CD4-positive, alpha-beta T cell treated with Interleukin-17A for 4 hours (primary cell): Measurements from ENCODE around the gene SLC25A21.
"Not testable (repeated sequence)": the region's sequence is repeated elsewhere in the genome, so short reads cannot be mapped to it uniquely, and the experiment has no call there.

Source experiments
- DNase-seq: peaks from one replicate; pipeline ENCODE4 v3.0.0-alpha.2; 2020; ENCODE audit warnings: mixed read lengths

Gene SLC25A21

GRCh38 chr14:37185670-37186069, 13.3 kb upstream of the SLC25A21 start:
- no peak for DNase-seq

DNA sequence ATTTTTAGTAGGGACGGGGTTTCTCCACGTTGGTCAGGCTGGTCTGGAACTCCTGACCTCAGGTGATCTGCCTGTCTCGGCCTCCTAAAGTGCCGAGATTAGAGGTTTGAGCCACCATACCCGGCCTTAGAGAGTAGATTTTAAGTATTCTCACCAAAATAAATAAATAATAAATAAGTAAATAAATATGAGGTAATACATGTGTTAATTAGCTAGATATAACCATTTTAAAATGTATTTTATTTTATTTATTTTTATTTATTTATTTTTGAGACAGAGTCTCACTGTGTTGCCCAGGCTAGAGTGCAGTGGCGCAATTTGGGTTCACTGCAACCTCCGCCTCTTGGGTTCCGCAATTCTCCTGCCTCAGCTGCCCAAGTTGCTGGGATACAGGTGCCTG, 12.1 kb upstream of the SLC25A21 start:
- DNase-seq: not testable (repeated sequence)

- no peak for DNase-seq
Observed at GRCh38 chr14:37181441-37181840, 9.0 kb upstream of the SLC25A21 start.

- DNase-seq: not testable (repeated sequence)
Observed at GRCh38 chr14:37180886-37181285, 8.5 kb upstream of the SLC25A21 start.

GRCh38 chr14:37179896-37180502, 7.6 kb upstream of the SLC25A21 start:
- DNase-seq: no peak

GRCh38 chr14:37172936-37173614, 669 bp upstream of the SLC25A21 start:
- DNase-seq: no peak

GRCh38 chr14:37171678-37172023, 755 bp downstream of the SLC25A21 start:
- DNase-seq: no peak

DNA sequence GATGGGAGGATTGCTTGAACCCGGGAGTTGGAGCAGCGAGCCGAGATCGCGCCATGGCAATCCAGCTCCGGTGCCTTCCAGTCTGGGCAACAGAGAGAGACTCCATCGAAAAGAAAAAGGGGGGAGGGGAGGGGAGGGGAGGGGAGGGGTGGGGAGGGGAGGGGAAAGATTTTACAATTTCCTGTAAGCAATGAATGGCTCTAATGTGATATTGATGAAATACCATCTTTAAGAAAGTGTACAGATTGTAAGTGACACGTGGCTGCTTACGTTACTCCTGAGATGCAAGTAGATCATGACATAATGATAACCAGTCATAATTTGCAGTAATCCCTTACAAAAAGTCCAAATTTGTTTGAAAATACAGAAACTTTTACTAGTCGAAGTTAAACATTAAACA, 1.4 kb downstream of the SLC25A21 start:
- DNase-seq: no peak

- no peak for DNase-seq
Observed at GRCh38 chr14:37170237-37170636, 2.2 kb downstream of the SLC25A21 start.

- DNase-seq: no peak
Observed at GRCh38 chr14:37168721-37169120, 3.7 kb downstream of the SLC25A21 start.

- DNase-seq: no peak
Observed at GRCh38 chr14:37167151-37168047, 5.0 kb downstream of the SLC25A21 start.

DNA sequence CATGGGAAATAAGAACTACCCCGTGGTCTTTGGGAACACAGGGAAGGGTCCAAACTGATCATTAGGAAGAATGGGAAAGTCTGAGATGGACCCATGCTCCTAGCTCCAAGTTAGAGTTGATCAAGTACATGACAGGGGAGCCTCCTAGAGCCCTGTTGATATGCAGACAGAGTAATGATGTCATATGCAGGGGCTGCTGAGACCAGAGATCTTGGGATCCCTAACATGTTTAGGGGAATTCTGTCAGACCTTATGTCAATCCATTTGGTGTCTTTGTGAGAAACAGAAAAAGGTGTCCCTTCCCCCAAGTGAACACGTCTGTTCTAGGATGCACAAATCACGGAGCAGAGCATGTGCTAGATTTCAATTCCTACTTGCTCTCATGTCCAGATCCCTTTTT, 6.6 kb downstream of the SLC25A21 start:
- DNase-seq: no peak

DNA sequence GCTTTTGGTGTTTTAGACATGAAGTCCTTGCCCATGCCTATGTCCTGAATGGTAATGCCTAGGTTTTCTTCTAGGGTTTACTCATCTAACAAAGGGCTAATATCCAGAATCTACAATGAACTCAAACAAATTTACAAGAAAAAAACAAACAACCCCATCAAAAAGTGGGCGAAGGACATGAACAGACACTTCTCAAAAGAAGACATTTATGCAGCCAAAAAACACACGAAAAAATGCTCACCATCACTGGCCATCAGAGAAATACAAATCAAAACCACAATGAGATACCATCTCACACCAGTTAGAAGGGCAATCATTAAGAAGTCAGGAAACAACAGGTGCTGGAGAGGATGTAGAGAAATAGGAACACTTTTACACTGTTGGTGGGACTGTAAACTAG, 10.1 kb downstream of the SLC25A21 start:
- not testable (repeated sequence) for DNase-seq

- DNase-seq: no peak
Observed at GRCh38 chr14:37157987-37158386, 14.4 kb downstream of the SLC25A21 start.

- no peak for DNase-seq
Observed at GRCh38 chr14:37153483-37153882, 18.9 kb downstream of the SLC25A21 start.

DNA sequence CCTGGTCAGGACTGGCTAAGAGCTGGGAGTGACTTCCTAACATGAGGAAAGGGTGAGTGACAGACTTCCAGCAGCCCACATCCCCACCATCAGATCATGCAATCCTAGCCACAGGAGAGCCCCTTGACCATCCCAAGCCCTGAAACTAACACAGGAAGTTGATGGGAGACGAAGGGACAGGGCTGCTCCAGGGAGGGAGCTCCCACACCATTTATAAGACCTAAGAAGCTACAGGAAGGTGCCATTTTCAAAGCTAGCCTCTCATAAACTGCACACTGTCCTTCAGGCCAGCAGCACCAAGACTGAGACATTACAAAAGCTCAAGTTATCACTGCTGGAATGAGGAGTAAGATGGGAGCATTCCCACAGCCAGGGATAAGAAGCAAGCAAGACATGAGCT, 19.4 kb downstream of the SLC25A21 start:
- DNase-seq: no peak

DNA sequence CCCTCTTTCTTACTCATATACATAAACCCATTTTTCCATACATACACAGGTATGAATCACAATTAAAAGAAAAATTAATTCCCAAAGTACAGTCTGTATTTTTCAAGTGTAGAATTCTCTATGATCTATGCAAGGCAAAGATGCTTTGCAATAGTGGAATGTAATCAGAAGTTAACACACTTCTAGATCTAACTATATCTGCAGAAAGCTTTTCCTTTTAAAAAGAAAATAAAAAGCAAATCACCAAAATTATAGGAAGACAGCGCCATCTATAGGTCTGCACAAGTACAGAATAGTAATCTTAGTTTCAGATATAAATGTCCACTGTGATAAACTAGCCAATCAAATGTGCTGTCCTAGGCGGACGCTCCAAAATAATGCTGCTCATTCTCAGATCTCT, 22.0 kb downstream of the SLC25A21 start:
- no peak for DNase-seq

DNA sequence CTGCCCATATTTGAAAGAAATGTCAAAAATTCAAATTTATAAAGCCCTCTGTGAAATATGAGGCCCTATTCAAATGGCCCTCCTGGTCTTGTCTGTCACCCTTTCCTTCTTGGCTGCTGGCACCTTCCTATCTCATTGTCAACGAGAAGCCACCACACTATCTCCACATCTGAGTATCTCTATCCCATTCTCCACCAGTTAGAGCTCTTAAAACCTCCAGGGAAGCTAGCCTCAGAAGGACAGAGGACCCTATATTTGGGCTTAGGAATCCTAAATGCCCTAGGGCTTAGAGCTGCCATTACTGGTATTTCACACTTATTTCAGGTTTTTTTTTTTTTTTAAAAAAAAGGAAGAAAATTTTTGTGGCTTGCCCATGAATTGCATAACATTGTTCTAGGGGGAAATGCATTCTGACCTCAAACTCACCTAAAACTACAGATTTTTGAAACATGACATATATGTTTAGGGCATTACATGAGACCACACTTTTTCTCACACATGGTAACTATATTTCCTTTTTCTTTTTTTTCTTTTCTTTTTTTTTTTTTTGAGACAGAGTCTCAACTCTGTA, 25.0 kb downstream of the SLC25A21 start:
- no peak for DNase-seq

DNA sequence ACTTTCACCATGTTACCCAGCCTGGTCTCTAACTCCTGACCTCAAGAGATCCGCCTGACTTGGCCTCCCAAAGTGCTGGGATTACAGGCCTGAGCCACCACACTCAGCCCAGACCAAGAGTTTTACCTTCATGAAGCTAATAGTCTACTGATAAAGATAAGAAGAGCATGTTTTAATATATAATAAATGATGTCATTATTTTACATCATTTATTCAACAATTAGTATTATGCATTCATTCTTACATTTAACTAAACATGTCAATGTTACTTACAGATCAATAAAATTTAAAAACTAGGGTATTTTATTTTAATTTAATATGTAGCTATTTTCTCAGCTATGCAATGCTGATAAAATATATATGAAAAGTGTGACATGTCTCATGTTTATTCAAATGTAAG, 26.0 kb downstream of the SLC25A21 start:
- not testable (repeated sequence) for DNase-seq

DNA sequence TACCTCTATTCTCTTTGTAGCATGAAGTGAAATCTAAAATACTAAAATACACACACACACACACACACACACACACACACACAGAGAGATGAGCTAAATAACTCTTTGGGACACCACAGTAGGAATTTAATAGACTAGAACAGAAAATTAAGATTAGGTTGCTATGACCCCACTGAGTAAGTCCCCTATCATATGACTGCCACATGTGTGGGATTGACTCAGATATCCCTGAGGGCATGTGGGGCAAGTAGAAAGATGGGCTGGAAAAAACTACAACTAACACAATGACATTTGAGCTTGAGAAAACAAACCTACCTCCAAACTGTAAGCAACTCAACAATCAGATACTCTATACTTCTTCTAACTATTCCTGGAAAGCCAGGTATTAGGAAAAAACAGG, 27.0 kb downstream of the SLC25A21 start:
- no peak for DNase-seq

DNA sequence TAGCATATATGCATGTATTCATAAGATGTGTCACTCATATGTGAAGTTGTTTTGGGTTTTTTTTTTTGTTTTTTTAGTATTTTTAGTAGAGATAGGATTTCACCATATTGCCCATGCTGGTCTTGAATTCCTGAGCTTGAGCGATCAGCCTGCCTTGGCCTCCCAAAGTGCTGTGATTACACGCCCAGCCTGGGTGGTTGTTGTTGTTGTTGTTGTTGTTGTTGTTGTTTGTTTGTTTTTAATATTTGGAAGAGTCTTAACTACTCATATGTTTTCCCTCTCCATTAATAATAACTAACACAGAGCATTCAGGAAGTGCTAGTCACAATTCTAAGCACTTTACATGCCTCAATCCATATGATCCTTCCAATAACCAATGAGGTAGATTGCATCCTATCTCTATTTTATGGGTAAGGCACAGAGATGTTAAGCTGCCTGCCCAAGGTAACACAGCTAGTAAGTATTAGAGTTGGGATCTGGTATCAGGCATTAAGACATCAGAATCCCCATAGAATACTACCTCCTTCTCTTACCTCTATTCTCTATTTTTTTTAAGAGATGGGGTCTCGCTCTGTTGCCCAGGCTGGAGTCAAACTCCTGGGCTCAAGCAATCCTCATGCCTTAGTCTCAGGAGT, 27.6 kb downstream of the SLC25A21 start:
- no peak for DNase-seq

- no peak for DNase-seq
Observed at GRCh38 chr14:37143475-37143874, 28.9 kb downstream of the SLC25A21 start.

DNA sequence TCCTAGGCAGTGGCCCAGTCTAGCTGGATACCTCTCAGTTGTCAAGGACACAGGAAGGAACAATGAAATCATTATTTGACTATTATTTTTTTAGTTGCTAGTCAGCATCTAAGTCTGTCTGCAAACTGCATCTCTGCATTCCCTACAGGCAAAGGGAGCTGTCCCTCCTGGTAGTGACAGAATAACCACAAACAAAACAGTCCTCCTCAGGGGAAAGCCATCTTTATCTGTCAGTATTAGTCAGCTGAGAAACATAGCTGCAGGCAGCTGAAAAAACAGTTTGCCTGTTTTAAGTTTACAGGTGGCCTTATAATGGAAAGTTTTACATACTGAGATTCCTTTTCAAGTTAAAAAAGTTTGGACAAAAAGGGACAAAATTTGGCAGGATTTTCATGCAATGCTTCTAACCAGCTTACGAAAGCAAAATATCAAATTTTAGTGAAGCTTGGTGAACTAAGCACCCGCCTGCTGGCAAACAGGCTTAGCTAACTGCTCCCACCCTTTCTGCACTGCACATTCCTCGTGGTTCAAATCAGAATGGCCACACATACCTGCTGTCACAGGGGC, 29.5 kb downstream of the SLC25A21 start:
- DNase-seq: no peak
